Fibroblast of skin of scalp (primary cell): Measurements from ENCODE around the gene GRK6.

Experiments used
- DNase-seq: peaks from one replicate; pipeline ENCODE4 v3.0.0-alpha.2; 2013

Gene GRK6

DNA sequence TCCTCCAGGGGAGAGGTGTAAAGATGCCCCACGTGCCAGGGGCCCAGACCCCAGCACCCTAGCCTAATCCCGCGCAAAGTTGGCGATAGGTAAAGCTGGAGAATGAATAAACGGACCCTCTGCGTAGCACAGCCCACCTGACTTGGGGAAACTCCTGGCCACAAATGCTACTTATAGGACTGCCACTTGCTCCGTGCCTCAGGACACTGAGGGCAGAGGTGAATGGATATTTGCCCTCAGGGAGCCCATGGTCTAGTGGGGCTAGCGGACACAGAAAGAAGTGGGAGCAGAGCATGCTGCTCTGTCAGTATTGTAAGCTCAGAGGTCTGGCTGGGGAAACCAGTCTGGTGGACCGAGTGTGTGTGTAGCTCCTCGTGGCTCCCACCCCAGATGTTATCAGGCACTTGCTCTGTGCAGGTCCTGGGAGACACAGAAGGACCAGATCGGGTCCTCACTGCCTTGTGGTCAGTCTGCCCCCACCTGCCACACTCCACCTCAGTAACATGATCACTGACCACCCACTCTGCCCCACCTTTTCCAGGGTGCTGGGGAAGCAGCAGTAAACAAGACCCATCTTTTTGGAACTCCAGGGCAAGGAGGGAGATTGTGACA, 841 bp downstream of the GRK6 start:
- DNase-seq, result no peak

DNA sequence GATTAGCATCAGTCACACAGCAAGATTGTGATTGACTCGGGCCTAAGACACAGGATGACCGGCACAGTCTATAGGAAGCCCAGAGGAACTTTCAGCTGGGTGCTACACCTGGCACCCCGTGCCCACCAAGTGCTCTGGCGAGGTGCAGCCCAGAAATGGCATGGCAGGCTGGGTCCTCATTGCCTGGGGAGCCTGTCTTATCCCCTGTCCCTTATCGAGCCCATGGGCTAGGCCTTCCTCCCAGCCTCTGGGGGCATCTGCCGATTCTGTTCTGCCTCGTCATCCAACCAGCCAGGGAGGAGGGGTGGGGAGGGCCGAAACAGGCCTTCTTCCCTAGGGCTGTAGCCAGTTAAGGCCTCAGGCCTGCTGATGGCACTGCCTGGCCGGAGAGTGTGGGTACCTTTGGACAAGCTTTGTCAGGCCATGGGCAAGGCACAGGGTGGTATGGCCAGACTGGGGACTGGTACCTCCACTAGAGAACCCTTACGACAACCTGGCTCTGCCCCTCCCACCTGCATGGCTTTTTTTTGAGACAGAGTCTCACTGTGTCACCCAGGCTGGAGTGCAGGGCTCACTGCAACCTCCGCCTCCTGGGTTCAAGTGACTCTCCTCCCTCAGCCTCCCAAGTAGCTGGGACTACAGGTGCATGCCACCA, 1.6 kb downstream of the GRK6 start:
- DNase-seq, result no peak

DNA sequence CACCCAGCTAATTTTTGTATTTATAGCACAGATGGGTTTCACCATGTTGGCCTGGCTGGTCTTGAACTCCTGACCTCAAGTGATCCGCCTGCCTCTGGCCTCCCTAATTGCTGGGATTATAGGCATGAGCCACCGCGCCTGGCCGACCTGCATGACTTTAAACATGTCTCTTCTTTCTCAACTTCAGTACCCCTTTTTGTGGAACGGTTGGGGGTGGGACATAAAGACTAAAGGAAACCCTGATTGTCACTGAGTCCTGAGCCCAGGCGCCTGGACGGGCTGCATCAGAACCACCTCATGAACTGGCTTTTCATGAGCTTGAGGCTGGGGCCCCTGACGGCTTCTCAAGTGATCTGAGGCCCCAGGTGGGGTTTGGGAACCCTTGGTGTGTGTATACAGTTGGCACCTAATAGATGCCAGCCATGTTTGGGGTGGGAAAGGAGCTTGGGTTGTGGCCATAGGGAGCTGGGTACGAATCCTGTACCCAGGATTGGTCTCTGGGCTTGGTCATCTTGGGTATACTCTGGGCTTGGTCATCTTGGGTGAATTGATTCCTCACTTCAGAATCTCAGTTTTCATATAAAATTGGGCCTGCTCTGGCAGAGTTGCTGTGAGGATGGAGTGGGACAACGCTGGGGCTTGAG, 2.2 kb downstream of the GRK6 start:
- no peak for DNase-seq

DNA sequence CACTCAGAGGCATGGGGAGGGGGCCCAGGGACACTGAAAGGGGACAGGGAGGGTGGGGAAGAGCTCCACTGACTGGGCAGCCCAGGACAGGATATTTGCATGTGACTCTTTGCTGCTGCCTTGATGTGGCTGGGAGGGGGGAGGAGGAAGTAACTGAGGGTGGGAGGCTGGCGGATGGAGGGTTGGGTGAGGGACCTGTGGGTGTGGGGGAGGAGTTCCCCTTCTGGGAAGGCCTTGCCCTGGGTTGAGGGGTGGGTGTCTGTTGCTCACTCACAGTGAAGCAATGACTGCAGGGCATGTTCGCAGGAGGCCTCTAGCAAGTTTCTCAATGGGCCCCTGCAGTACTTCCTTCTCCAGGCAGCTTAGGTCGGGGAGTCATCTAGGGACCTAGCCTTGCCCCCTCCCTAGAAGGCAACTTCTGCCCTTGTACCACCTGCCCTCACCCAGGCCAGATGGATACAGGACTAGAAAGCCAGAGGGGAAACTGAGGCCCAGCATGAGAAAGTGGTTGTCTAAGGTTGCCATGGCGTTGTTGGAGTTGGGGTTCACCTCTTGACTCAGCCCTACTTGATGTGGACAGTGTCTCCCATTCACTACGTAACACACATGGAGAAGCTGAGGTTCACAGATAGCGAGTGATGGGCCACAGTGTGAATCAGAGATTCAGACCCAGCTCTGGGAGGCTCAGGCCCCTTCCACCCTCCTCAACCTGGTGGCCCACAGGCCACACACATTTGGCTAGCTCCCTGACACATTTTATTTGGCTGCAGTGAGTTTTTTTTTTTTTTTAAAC, 3.0 kb downstream of the GRK6 start:
- DNase-seq, result no peak

DNA sequence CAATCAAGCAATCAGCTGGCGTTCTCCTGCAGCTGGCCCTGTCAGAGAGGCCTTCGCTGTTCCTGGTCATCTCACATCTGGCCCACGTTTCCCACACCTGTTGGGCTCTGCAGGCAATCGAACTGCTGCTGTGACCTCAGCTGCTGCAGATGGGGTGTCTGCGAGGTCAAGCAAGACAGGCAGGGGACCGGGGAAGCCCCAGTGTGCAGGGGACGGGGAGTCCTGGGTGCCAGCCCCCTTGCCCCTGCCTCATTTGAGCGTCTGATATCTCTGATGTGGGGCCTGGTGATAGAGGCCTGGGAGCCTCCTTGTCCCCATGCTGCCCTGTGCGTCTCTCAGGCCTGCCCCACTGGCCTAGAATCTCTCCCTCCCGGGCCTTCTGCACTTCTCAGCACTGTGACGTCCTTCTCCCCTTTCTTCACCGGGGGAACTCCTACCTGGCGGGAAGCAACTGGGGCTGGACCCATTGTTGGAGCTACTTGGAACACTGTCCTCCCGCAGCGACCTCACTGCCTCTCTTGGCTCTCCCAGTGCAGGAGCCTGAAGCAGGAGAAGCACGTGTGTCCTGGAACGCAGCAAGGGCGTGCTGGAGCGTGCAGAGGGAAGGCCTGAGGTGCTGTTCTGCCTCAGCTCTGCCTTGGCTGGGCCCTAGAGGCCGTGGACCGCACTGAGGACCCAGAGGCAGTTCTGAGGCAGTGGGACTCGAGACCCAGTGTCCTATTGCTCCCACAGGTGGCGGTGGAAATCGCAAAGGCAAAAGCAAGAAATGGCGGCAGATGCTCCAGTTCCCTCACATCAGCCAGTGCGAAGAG, 3.9 kb downstream of the GRK6 start:
- no peak for DNase-seq

DNA sequence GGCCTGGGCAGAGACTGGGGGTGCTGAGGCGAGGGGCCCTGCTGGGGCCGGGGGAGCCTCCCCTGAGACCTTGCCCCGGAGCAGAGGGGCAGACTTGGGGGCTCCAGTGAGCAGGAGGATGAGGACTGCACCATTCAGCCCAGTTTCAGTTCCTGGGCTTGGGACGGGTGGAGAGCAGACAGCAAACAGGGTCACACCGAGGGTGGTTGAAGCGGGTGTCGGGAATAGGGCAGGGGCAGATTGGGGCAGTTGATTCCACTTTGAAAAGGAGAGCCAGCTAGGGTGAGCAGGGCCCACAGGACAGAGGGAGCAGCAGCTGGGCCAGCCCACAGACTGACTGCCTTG, 4.5 kb downstream of the GRK6 start:
- DNase-seq, result no peak

DNA sequence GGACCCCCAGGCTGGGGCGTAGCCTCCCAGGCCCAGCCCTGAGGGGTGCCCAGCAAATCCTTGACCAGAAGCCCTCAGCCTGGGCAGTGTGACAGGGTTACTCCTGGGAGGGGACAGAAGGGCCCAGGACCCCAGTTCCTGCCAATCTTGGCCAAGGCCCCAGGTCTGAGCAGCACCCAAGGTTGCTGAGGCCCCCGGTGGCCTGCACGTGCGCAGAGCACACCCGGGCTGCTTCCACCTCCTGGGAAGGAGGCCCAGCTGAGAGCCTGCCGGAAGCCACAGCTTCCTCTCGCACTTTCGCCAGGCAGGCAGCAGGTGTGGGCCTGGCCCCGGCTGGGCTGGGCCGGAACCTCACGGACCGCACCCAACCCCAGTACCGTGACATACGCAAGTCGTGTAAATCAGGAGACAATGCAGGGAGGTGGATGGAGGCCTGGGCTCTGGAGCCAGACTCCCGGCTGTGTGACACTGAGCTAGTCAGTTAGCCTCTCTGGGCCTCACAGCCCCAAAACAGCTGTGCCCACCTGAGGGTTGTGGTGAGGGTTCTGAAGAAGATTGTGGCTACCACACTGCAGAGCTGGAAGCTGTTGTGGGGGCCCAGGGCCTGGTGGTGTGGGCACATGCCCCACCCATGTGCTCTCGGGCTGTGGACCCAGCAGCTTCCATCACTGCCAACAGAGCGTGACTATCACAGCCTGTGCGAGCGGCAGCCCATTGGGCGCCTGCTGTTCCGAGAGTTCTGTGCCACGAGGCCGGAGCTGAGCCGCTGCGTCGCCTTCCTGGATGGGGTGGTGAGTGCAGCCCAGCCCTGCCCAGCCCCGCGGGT, 5.1 kb downstream of the GRK6 start:
- no peak for DNase-seq

DNA sequence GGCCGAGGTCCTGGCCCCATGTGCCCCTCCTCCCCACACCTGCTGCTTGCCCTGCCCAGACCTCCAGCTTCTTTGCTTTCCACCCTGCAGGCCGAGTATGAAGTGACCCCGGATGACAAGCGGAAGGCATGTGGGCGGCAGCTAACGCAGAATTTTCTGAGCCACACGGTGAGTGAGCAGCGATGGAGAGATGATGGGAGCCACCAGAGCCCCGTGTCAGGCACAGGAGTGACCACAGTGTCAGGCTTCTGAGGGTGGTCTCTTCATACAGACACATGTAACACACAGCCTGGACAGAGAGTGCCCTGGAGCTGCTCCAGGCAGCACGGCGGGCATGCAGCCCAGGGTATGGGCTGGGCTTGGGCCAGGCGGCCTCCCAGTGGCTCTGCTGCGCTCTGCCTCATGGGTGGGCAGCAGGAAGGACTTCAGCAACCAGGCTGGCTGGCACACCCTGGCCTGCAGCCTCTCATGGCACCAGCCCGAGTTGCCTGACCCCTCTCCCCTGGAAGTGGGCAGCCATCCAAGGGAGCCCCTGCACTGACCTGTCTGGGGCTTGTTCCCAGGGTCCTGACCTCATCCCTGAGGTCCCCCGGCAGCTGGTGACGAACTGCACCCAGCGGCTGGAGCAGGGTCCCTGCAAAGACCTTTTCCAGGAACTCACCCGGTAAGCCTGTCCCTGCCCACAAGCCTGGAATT, 5.8 kb downstream of the GRK6 start:
- DNase-seq, result no peak

DNA sequence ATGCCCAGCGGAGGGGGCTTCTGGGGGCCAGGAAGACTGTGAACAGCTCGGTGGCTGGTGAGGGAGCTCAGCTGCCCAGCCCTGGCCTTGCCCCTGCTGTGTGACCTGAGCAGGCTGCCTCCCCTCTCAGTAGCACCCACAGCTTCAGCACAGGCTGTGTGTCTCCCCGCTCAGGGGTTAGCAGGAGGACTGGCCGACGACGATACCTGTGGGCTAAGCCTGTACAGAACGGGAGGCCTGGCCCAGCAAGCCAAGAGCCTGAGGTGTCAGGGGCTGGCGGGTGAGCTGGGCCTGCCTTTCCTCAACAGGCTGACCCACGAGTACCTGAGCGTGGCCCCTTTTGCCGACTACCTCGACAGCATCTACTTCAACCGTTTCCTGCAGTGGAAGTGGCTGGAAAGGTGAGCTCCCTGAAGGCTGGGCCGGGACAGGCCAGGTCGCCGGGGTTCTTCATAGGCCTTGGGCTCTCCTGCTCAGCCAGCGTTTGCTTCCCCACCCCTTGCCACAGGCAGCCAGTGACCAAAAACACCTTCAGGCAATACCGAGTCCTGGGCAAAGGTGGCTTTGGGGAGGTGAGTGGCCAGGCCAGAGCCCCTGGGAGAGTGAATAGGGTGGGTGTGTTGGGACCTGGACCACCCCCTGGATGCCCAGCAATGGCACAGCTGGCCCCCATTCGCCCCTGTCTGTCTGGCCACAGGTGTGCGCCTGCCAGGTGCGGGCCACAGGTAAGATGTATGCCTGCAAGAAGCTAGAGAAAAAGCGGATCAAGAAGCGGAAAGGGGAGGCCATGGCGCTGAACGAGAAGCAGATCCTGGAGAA, 6.6 kb downstream of the GRK6 start:
- no peak for DNase-seq

DNA sequence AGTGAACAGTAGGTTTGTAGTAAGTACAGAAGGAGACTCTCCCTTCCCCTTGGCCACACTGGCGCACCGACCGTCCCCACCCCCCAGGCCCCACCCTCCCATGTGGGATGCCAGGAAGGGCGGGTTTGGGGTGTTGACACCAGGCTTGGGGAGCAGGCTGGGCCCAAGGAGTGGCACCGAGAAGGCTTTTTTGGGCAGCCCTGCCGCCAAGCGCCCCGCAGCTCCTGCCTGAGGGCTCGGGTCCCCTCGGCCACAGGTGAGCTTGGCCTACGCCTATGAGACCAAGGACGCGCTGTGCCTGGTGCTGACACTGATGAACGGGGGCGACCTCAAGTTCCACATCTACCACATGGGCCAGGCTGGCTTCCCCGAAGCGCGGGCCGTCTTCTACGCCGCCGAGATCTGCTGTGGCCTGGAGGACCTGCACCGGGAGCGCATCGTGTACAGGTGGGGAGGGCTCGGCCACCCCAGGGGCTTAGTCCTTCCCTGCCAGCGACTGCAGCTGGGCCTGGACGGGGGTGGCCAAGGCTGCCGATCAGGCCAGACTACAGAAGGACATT, 7.3 kb downstream of the GRK6 start:
- no peak for DNase-seq

DNA sequence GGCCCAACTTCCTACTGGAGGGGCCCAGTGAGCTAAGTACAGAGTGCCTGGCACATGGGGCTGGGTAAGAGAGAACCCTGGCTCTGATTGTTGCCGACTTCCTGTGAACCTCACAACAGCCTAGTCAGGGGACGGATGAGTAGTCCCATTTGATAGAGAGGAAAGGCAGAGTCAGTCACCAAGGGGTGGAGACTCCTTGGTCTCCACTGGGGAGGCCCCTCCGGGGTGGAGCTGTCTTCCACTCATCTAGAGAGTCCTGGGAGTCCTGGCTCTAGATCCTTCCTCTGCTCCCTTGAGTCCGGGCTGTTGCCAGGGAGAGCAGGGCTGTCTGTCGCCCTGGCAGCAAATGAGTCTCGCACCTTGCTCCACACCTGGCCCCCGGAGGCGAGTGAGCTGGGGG, 8.0 kb downstream of the GRK6 start:
- DNase-seq, result no peak

DNA sequence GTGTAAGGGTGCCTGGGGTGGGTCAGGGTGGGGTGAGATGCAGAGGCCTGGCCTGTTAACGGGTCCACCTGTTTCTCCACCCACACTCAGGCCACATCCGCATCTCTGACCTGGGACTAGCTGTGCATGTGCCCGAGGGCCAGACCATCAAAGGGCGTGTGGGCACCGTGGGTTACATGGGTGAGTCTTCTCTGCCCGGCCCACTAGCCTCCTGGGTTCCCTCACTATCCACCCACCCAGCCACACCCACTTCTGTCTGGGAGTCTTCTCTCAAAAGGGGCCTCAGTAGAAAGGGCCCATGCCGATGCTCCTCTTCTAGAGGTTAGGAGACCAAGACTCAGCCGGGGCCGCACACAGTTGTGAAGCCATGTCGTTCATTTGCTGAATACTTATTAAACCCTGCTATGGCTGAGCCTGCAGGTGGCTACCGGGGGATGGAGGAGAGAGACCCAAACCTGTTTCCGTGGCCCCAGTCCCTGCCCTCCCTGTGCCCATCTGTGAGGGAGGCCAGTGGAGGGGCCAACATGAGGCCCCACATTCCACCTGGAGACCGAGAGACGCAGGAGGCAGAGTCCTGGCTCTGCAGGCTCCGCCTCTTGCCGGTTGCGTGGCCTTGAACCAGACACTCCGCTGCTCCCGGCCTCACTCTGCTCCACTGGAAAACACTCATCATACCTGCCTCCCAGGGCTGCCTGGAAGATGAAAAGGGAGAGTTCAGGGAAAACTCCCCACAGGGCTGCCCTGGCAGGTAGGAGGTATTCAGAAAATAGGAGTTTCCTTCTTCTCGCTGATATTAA, 8.7 kb downstream of the GRK6 start:
- no peak for DNase-seq

DNA sequence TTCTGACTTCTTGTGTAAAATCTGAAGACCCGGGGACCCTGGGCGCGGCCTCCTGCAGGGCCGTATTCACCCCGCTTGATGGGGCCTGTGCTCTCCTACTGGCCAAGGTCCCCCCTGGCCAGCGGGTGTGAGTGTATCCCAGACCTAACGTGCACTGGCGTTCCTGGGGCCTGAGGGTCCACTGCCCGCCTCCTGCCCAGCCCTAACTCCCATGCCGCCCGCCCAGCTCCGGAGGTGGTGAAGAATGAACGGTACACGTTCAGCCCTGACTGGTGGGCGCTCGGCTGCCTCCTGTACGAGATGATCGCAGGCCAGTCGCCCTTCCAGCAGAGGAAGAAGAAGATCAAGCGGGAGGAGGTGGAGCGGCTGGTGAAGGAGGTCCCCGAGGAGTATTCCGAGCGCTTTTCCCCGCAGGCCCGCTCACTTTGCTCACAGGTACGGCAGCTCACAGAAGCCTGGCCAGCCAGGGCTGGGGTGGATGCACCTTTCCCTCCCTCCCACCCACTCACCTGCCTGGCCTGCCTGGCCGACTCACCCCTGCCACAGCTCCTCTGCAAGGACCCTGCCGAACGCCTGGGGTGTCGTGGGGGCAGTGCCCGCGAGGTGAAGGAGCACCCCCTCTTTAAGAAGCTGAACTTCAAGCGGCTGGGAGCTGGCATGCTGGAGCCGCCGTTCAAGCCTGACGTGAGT, 9.5 kb downstream of the GRK6 start:
- no peak for DNase-seq

DNA sequence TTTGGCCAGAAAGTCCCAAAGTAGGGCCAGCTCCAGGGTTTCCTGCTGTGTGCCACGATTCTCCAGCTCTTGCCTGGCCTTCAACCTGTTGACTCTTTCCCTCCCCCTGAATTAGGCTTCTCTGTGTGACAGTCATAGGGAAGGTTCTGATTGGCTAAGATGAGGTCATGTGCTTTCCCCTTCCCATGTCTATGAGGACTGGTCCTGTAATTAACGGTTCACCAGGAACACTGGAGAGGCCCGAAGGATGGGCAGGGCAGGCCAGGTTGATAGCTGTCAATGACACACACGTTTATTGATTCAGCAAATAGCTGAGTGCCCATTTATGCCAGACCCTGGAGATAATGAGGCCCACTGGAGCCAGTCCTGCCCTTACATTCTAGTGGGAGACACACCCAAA, 11.1 kb downstream of the GRK6 start:
- DNase-seq, result no peak

DNA sequence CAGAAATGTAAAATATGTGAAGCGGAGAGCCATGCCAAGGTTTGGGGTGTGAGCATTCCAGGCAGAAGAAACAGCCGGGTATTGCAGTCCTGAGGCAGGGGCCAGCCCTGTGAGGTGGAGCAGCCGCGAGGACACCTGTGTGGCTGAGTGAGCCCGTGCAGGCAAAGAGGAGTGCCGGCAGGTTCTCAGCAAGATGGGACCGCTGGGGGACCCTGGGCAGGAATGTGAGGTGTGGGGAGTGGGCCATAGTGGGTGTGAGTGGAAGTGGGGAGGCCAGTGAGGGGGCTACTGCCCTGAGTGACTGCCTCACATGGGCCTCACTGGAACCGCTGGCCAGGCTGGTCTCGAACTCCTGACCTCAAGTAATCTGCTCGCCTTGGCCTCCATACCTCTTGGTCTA, 12.0 kb downstream of the GRK6 start:
- no peak for DNase-seq

DNA sequence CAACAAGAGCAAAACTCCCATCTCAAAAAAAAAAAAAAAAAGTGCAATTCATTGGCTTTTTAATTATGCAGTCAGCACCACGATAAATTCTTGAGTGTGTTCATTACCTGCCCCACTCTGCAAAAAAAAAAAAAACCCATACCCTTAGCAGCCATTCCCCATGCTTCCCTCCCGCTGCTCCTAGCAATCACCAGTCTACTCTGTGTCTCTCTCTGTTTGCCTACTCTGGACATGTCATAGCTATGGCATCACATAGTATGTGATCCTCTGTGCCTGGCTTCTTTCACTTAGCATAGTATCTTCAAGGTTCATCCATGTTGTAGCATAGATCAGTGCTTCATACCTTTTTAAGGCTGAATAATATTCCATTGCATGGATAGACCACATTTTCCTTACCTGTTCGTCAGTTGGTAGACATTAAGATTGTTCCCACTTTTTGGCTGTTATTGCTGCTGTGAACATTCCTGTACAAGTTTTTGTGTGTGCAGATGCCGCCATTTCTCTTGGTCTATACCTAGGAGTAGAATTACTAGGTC, 13.1 kb downstream of the GRK6 start:
- DNase-seq, result no peak

DNA sequence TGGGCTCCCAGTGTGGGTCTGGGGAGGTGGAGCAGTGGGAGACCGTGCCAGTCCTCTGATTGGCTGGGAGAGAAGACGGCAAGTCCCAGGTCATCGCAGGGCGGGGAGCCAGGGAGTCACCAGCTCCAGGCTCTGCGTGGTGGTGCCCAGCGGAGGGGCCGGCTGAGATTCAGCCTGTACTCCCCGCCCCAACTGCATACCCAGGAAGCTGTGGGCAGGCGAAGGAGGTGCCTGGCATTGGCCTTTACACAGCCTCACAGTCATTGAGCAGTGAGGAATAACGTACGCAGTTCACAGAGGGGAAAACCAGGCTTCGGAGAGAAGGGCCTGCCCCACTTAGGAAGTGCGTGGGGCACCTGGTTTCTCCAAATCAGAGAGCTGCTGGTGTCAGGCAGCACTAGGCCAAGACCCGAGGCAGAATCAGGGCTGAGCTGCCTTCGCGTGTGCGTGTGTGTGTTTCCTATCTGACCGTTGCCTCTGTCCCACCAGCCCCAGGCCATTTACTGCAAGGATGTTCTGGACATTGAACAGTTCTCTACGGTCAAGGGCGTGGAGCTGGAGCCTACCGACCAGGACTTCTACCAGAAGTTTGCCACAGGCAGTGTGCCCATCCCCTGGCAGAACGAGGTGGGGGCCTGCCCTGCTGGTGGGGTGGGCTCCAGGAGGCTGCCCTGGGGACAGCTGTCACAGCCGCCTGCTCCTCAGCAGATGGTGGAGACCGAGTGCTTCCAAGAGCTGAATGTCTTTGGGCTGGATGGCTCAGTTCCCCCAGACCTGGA, 13.9 kb downstream of the GRK6 start:
- no peak for DNase-seq
